HG03280 (cell line): Measurements from ENCODE around the gene RNASE4.
"Not testable (repeated sequence)": the region's sequence is repeated elsewhere in the genome, so short reads cannot be mapped to it uniquely, and the experiment has no call there.

Source experiments
- ATAC-seq: cut with Tn5 transposase; IDR thresholded peaks from one replicate; pipeline ENCODE4 v1.9.1; 2021; ENCODE audit warnings: mild to moderate bottlenecking, moderate library complexity; ENCODE audit not compliant: unreplicated experiment

The RNASE4 gene, protein sequence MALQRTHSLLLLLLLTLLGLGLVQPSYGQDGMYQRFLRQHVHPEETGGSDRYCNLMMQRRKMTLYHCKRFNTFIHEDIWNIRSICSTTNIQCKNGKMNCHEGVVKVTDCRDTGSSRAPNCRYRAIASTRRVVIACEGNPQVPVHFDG

DNA sequence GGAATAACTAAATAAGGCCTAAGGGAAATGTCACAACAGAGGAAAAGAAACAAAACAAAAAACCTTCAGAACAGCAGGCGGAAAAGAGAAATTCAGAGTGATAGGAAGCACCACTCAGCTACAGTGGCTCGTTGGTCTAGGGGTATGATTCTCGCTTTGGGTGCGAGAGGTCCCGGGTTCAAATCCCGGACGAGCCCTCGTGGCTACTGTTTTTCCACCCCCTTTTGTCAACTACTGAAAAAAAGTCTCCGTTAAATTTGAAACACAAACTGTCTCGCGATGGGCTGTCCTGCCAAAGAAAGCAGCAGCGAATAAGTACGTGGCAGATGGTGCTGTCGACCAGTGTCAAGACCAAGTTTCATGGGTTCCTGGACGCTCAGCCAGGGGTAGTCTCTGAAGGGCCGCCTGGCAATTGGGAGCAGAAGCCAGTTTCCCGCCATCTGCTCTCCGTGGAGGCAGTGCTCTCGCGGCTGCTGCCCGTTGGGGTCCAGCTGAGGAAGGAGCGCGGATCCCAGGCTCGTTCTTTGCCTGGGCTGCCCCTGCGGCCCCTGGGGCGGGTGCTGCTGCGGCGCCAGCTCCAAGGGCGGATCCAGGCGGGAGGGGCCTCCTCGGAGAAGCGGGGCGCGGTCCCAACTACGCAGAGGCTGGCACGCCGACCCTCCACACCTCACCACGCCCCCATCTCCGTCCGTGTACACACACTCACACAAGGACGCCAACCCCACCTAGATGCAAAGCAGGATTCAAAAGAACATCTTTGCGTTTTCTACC is at the start of gene RNASE4:
Gene RNASE4, plus strand, starts transcription at position 670 of the 771 bp plus-strand sequence. CDS start 14,812 bp downstream, outside the sequence.
- ATAC-seq = peak; percentile 31

DNA sequence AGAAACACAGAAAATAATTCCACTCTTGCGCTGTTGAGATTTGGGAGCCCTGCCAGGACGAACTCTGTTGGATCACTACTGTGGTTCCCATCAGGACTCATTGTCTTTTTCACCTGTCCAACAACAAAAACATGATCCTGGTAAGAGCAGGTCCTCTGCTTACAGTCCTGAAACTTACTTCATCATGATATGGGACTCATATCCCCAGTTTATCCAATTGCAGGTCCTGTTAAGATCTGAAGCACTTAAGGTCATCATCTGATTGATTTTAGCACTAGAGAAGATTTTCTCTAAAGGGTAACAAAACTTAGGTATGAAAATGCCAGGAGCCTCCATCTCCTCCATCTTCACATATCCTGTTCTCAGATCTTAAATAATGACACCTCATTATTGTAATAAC is 42.8 kb upstream of the RNASE4 start, which contains the start of gene OR6S1:
Gene OR6S1, minus strand, starts transcription at position 101 of the 400 bp plus-strand sequence. Its CDS starts 0 bp downstream, at position 101.
- ATAC-seq = no peak

DNA sequence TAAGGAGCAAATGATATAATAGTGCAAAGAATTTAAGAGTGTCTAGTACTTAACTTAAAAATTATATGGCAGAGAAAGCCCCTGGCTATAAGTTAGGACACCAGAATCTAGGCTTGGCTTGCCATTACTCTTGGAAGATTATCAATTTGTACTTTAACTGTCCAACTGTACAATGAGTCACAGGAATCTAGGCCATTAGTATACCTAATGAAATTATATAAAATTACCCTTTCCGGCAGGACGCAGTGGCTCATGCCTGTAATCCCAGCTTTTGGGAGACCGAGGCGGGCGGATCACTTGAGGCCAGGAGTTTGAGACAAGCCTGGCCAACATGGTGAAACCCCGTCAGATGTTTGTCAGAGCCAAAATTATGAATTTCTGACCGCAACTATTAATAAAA is 42.2 kb upstream of the RNASE4 start:
- no peak for ATAC-seq

DNA sequence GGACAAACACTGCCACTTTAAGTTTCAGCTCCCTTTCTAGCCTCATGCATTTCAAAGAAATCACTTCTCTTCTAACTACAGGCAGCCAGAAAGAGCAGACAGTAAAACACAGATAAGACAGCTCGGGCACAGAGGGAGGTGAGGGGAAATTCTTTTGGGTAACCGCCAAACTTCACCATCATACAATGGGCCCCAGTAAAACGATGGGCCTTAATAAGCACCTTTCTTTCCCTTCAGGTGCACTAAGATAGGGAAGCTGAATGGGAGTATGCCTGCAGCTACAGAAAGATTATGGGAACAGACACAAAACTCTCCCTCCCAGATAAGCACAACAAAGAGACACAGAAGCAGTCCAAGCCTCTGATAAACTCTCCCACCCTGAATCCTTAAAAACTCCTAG is 41.6 kb upstream of the RNASE4 start:
- ATAC-seq = not testable (repeated sequence)

DNA sequence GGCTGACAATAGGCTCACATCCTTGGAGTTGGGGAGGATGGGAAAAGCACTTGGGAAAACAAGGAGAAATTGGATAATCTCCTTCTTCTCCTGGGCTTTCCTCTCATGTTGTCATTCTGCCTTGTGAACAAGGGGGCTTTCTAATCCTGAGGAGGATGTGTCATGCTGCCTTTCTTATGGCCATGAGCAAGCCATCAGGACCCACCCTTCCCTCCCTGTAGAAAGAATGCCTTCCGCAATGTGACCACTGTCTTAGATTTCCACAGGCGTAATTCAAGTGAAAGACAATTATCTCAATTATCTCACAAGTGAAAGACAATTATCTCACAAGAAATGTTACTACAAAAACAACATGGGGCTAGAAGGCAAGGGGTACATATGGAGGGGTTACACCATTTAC is 39.8 kb upstream of the RNASE4 start:
- no peak for ATAC-seq

DNA sequence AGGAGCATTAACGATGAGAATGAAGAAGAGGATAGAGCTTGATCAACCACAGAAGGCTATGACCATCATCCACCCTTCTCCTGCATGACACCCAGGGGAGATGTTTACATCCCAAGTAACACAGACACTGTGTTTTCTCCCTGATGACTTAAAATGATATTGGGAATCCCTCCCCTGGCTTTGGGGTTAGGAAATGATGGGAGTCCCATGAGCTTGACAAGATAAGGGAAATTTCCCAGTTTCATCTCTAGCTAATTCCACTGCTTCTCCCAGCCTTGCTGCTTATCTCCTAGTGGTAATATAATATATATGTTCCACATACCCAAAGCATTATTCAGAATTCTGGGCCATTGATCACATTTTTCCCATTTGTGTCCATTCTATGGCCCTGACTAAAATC is 38.9 kb upstream of the RNASE4 start:
- no peak for ATAC-seq

DNA sequence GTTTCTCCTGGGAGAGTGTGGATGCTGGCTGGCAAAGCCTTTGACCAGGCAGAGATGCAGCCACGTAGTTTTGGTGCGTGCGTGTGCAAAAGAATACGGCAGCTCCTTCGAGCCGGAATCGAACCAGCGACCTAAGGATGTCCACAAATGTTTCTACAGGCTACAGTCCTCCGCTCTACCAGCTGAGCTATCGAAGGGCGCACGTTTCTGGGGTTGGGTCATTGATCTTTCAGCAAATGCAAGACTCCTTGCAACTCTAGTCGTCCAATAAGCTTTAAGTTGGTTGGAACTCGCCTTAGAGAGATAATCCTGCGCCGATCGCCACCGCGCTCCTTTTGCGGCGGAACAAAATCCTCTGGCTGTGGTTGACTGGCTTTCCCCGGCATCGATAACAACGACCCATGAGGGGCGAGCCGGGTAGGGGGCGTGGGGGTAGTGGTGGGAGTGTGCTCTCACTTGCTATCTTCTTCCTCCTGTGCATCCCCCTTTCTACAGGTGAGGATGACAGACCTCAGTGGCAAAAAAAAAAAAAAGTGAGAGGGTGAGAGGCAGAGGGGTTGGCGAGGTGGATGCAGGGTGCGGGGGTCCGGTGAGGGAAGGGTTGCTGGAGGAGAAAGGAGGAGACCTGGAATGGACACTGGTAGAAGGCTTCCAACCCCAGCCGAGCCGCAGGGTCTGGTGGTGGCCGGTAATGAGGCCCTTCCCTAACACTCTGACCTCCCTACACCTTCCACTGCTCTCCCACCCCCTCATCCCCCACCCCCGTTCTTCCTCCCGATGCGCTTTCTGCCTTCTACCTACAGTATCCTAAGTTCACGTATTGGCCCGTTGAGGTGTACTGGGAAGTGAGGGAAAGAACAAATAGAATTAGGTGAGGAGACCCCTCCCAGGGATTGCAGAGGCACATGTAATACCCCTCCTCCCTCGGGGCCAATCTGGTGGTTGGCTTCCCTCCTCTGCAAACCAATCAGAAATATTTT is 31.1 kb upstream of the RNASE4 start:
- no peak for ATAC-seq

DNA sequence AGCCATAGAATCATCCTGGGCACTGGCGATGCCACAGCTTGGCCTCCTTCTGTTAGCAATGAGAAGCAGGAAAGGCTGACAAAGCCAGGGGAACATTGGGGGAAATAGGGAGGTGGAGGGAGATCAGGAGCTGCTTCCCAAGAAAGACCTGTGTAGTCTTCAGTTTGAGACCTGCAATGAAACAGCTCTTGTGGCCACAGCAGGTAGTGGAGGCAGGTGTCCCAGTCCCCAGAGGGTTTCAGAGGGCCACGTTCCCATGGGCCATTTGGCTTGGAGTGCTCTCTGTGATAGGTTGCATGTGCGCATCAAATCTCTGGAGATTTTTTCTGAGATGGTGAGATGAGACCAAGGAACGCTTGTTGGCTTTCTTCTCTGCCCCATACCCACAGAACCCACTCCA is 28.5 kb upstream of the RNASE4 start:
- ATAC-seq = no peak

DNA sequence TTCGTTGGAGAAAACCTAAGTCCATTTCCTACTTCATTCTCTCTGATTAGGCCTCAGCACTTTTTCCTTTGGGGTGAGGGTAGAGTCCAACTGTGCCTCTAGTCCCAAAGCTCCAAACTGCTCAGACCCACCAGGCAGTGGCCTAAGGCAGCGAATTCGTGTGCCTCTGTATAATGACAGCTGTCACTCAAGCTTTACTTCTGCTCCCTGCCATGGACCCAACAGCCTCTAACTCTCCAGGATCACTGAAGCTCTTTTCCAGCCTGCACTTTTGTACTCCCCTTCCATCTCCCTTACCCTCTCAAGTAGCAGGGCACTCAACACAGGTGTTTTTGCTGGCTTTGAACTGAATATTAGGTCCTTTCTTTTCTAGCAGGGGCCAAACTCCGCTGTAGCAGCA is 28.1 kb upstream of the RNASE4 start:
- ATAC-seq = no peak

DNA sequence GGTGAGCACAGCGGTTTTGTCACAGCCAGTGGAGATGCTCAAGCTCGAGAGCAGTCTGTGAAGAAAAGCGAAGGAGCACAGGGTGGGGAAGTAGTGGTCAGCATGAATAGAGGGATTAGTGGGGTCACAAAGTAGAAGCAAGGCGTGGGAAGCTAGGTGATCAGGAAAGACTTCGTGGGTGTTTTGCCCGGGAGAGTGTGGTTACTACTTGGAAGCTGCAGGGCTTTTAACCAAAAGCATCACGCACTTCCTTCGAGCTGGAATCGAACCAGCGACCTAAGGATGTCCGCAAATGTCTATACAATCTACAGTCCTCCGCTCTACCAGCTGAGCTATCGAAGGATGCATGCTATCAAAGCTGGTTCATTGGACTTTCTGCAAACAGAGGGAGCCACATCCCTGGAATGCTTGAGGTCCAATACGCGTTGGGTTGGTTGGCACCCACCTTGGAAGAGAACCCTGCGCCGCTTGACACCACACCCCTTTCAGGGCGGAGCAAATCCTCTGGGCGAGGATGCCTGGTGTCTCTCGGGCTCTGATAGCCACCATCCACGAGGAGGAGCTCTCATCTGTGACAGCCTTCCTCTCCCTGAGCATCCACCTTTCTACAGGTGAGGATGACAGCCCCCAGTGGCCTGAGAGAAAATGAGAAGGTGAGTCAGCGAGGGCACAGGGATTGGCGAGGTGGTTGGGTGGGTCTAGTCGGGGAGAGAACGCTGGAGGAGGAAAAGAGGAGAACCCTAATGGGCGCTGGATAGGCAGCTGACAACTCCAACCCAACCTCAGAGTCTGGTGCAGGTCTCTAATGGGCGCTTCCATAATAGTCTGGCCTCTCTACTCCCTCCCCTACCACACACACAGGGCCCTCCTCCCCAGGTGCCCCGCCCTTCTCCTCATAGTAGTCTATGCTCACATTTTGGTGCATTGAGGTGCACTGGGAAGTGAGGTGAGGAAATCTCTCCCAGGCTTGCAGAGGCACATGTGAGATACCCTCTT is 26.8 kb upstream of the RNASE4 start:
- no peak for ATAC-seq

DNA sequence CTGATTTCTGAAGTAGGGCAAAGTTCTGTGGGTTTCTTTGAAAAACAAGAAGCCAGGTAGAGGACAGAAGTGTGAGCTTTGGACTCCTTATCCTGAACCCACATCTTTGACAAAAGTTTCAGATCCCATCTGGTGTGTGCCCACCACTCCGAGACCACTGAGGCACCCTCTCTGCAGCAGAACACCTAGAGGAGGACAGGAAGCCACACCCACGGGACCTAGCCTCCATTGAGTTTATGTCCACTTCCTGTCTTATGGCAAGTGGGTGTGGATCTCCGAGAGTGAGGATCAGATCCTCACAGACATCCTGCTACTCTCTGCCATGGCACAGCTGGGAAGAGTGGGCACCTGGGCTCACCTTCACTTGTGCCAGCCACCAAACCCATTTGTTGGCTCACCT is 26.1 kb upstream of the RNASE4 start:
- no peak for ATAC-seq

DNA sequence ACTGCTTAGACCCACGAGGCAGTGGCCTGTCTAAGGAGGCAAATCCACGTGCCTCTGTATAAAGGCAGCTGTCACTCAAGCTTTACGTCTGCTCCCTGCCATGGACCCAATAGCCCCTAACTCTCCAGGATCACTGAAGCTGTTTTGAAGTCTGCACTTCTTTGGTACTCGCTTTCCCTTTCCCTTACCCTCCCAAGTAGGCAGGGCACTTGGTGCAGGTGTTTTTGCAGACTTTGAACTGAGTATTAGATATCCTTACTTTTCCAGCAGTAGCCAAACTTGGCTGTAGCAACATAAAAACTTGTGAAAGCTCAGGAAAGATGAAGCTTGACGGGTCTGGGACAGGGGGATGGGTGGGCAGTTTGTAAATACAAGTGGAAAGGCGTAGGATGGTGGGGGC is 25.0 kb upstream of the RNASE4 start:
- no peak for ATAC-seq

DNA sequence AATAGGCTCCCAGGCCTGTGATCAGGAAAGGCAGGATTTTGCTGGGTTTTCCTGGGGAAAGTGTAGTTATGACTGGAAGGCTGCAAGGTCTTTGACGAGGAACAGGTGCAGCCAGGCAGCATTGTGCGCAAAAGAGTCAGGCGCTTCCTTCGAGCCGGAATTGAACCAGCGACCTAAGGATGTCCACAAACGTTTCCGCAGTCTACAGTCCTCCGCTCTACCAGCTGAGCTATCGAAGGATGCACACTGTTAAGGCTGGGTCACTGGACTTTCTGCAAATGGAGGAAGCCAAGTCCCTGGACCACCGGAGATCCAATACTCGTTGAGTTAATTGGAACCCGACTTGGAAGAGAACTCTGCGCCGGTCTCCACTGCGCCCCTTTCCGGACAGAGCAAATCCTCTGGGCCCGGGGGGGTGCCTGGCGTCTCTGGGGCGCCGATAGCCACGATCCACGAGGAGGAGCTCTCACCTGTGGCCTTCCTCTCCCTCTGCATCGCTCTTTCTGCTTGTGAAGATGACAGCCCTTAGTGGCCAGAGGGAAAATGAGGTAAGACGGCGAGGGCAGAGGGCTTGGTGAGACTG is 24.5 kb upstream of the RNASE4 start:
- no peak for ATAC-seq

DNA sequence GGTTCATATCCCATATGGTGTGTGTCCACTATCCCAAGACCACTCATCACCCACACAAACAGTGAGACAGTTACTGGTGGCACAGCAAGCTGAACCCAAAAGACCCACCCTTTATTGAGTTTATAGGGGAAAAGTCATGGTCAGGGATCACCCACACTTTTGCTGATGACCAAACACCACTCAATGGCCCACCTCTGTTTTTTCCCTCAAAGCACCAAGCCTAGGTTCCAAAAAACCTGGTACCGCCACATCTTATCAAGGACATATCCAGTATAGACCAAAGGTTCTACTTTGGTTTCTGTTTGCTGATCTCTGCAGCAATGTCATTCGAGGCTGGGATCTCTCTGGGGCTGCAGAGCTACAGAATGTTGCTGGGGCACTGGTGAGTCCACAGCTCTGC is 23.2 kb upstream of the RNASE4 start:
- ATAC-seq = no peak

DNA sequence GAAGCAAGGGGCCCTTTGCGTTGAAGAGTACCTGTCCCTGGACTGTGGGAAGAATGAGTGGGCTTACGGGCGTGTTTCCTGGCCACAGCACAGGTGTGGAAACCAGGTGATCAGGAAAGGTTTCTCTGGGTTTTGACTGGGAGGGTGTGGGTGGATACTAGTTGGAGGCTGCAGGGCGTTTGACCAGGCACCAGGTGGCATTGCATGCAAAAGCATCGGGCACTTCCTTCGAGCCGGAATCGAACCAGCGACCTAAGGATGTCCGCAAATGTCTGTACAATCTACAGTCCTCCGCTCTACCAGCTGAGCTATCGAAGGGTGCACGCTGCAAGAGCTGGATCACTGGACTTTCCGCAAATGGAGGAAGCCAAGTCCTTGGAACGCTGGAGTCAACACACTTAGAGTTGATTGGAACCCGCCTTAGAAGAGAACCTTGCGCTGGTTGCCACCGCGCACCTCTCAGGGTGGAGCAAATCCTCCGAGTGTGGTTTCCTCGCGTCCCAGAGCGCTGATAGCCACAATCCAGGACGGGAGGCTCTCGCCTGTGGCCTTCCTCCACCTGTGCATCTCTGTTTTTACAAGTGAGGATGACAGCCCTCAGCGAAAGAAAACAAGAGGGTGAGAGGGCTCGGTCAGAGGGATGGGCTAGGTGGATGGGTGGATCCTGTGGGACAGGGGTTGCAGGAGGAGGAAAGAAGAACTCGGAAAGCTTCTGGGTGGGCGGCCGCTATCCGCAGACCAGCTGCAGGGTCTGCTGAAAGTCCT is 21.2 kb upstream of the RNASE4 start:
- peak; percentile 39 for ATAC-seq

DNA sequence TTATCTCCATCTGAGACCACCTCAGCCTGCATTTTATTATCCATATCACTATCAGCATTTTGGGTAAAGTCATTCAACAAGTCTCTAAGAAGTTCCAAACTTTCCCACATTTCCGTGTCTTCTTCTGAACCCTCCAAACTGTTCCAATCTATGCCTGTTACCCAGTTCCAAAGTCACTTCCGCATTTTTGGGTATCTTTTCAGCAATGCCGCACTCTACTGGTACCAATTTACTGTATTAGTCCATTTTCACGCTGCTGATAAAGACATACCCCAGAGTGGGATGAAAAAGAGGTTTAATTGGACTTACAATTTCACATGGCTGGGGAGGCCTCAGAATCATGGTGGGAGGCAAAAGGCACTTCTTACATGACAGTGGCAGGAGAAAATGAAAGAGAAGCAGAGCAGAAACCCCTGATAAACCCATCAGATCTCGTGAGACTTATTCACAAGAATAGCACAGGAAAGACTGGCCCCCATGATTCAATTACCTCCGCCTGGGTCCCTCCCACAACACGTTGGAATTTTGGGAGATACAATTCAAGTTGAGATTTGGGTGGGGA is 17.9 kb upstream of the RNASE4 start:
- ATAC-seq = not testable (repeated sequence)

DNA sequence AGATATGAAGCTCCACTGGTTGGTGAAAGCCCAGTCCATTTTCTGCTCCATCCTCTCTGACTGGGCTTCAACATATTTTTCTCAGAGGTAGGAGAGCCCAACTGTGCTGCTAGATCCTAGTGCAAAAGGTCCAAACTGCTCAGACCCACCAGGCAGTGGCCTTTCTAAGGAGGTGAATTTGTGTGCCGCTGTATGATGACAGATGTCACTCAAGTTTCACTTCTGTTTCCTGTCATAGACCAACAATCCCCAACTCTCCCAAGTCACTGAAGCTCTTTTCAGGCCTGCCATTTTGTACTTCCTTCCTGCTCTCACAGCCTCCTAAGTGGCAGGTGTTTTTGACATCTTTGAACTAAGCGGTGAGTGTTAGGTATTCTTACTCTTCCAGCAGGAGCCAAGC is 16.4 kb upstream of the RNASE4 start:
- ATAC-seq = peak; percentile 61

DNA sequence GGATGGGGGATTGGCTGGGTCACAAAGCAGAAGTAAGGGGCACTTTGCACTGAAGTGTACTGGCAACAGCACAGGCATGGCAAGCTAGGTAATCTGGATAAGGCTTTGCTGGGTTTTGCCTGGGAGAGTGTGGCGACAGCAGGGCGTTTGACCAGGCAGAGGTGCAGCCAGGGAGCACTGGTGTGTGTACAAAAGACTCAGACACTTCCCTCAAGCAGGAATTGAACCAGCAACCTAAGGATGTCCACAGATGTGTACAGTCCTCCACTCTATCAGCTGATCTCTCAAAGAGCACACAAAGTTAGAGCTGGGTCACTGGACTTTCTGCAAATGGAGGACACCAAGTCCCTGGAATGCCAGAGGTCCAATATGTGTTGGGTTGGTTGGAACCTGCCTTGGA is 15.4 kb upstream of the RNASE4 start:
- no peak for ATAC-seq
